DND-41 (cell line): Measurements from ENCODE around the gene CFAP45.

Experiments
- ATAC-seq: fragments of 200-7000 bp; cut with Tn5 transposase; 3 replicates; pipeline ENCODE4 v1.9.1; 2021; ENCODE audit warnings: low read depth; ENCODE audit not compliant: insufficient read depth
- DNase-seq: peaks from one replicate; pipeline ENCODE4 v3.0.0-alpha.2; 2020
- H2AFZ ChIP-seq: 2 replicates; pipeline ENCODE4 v1.6.0; 2012; ENCODE audit warnings: low read depth, low read length
- H3K27ac ChIP-seq: 2 replicates; pipeline ENCODE4 v1.5.1; 2012; ENCODE audit warnings: low read length, inconsistent platforms
- H3K27me3 ChIP-seq: fragments of 200-600 bp; sonication (generic); 2 replicates; pipeline ENCODE4 v1.6.0; 2012; ENCODE audit warnings: low read length, mild to moderate bottlenecking, inconsistent platforms; ENCODE audit not compliant: insufficient read depth, poor library complexity
- H3K36me3 ChIP-seq: 2 replicates; pipeline ENCODE4 v1.5.1; 2012; ENCODE audit warnings: low read length, inconsistent platforms; ENCODE audit not compliant: insufficient read depth
- H3K4me1 ChIP-seq: 2 replicates; pipeline ENCODE4 v1.5.1; 2012; ENCODE audit warnings: mild to moderate bottlenecking, low read length; ENCODE audit not compliant: insufficient read depth
- H3K4me2 ChIP-seq: 2 replicates; pipeline ENCODE4 v1.6.0; 2012; ENCODE audit warnings: mild to moderate bottlenecking, moderate library complexity, low read length, inconsistent platforms; ENCODE audit not compliant: insufficient read depth
- H3K4me3 ChIP-seq, 2 experiments: fragments of 200-600 bp in 1 of 2; shearing (Covaris generic) in 1 of 2; 2 replicates each; pipeline ENCODE4 v1.5.1; 2012 to 2016; ENCODE audit warnings: inconsistent platforms in 2 of 2, low read length in 2 of 2, mild to moderate bottlenecking in 2 of 2, low read depth in 1 of 2, moderate library complexity in 1 of 2
- H3K79me2 ChIP-seq: 2 replicates; pipeline ENCODE4 v1.6.0; 2012; ENCODE audit warnings: low read length, inconsistent platforms; ENCODE audit not compliant: insufficient read depth
- H3K9ac ChIP-seq: 2 replicates; pipeline ENCODE4 v1.6.0; 2012; ENCODE audit warnings: low read depth, mild to moderate bottlenecking, inconsistent platforms, low read length, moderate library complexity
- H3K9me3 ChIP-seq: 2 replicates; pipeline ENCODE4 v1.5.1; 2012; ENCODE audit warnings: low read length, moderate library complexity, mild to moderate bottlenecking, inconsistent platforms; ENCODE audit not compliant: insufficient read depth, severe bottlenecking
- H4K20me1 ChIP-seq: 2 replicates; pipeline ENCODE4 v1.6.0; 2012; ENCODE audit warnings: low read length; ENCODE audit not compliant: insufficient read depth
- CTCF ChIP-seq: IDR thresholded peaks from 2 replicates; pipeline ENCODE4 v1.5.1; 2012; ENCODE audit warnings: borderline replicate concordance, low read length, moderate library complexity, mild to moderate bottlenecking; ENCODE audit not compliant: poor library complexity, severe bottlenecking; ENCODE audit errors: extremely low read depth
- EZH2 ChIP-seq: IDR thresholded peaks from 3 replicates; pipeline ENCODE4 v1.6.1; 2012; ENCODE audit warnings: borderline replicate concordance, low read depth, mild to moderate bottlenecking, moderate library complexity, low read length, inconsistent platforms; ENCODE audit not compliant: severe bottlenecking

The CFAP45 gene

GRCh38 chr1:159831412-159832141, 68.4 kb downstream of the CFAP45 start:
- ATAC-seq (no peak), DNase-seq (no peak)
- Histone ChIP-seq H3K4me2 (no peak overlapping the region), H4K20me1 (no peaks in the 10 kb centered on the region), H3K79me2 (no peaks in the 10 kb centered on the region), H3K27ac (no peak overlapping the region), H3K9ac (no peak overlapping the region), H3K4me1 (no peaks in the 10 kb centered on the region), H3K4me3 (no peak overlapping the region), H2AFZ (no peak overlapping the region), H3K36me3 (no peaks in the 10 kb centered on the region), H3K9me3 (no peaks in the 10 kb centered on the region), H3K27me3 (no peaks in the 10 kb centered on the region)
- TF ChIP-seq CTCF = no peak
- no peak for TF ChIP-seq EZH2

- no peak overlapping the region for H2AFZ ChIP-seq
- H3K4me2 ChIP-seq = no peak overlapping the region
- H4K20me1 ChIP-seq = no peaks in the 10 kb centered on the region
- H3K27me3 ChIP-seq = no peaks in the 10 kb centered on the region
- H3K4me1 ChIP-seq = peaks cover 6% of the 10 kb centered on the region
- no peak overlapping the region for H3K4me3 ChIP-seq
- no peaks in the 10 kb centered on the region for H3K79me2 ChIP-seq
- no peak overlapping the region for H3K9ac ChIP-seq
- TF ChIP-seq CTCF (no peak), EZH2 (no peak)
- no peak for ATAC-seq
- H3K36me3 ChIP-seq = no peaks in the 10 kb centered on the region
- no peak overlapping the region for H3K27ac ChIP-seq
- no peaks in the 10 kb centered on the region for H3K9me3 ChIP-seq
- DNase-seq = no peak
Observed at GRCh38 chr1:159830722-159831121, 69.2 kb downstream of the CFAP45 start.

GRCh38 chr1:159829822-159830465, 70.0 kb downstream of the CFAP45 start:
- no peak for DNase-seq
- Histone ChIP-seq H3K4me2 (no peak overlapping the region), H3K36me3 (no peaks in the 10 kb centered on the region), H2AFZ (no peak overlapping the region), H3K27me3 (no peaks in the 10 kb centered on the region), H3K9ac (no peak overlapping the region), H3K4me3 (no peak overlapping the region), H3K9me3 (no peaks in the 10 kb centered on the region), H3K27ac (no peak overlapping the region), H4K20me1 (no peaks in the 10 kb centered on the region), H3K79me2 (no peaks in the 10 kb centered on the region), H3K4me1 (peaks cover 8% of the 10 kb centered on the region)
- TF ChIP-seq CTCF (no peak), EZH2 (no peak)
- no peak for ATAC-seq

- H3K27ac ChIP-seq = no peak overlapping the region
- TF ChIP-seq CTCF (no peak), EZH2 (no peak)
- H3K27me3 ChIP-seq = no peaks in the 10 kb centered on the region
- H2AFZ ChIP-seq = no peak overlapping the region
- peaks cover 8% of the 10 kb centered on the region for H3K4me1 ChIP-seq
- H3K36me3 ChIP-seq = no peaks in the 10 kb centered on the region
- H3K9ac ChIP-seq = no peak overlapping the region
- DNase-seq (no peak), ATAC-seq (no peak)
- H3K4me2 ChIP-seq = no peak overlapping the region
- H4K20me1 ChIP-seq = no peaks in the 10 kb centered on the region
- no peaks in the 10 kb centered on the region for H3K79me2 ChIP-seq
- H3K9me3 ChIP-seq = no peaks in the 10 kb centered on the region
- no peak overlapping the region for H3K4me3 ChIP-seq
Observed at GRCh38 chr1:159829273-159829634, 70.7 kb downstream of the CFAP45 start.
